PC-3 (cell line): ENCODE measurements around the gene SUSD4. TPM values are rescaled to one million over a fixed set of nuclear protein-coding genes. Genes with fewer than 3 reads are reported as not detected.

Experiments
- total RNA-seq: library from RNA; depleted of rRNA; stranded (reverse); fragments of >200 nt; gene quantifications from 2 replicates; pipeline ENCODE4 v1.2.3, GENCODE V29; 2014; rRNA removed

The SUSD4 gene
- total RNA-seq, 1 experiment from 2014 or later = 5.2 TPM

Other genes starting within 250 kb of the SUSD4 start
- 0.46 and 1.2 TPM in 2 replicates for gene TLR5, start 220.9 kb downstream of the SUSD4 start, total RNA-seq
- not detected in 2 replicates for gene CCDC185, start 29.2 kb upstream of the SUSD4 start, total RNA-seq